ENCODE results near the gene GABBR2. TPM values are rescaled to one million over a fixed set of nuclear protein-coding genes. Genes with fewer than 3 reads are reported as not detected.

Gene GABBR2
- total and polyA plus RNA-seq, 2 of the 8 experiments (the other 6 are each of a cell fraction or from before 2014, with no cell fraction given): 0.50 to 1.2 TPM

- TF ChIP-seq NANOG (IDR thresholded peaks at IDR 0.05; ENCODE audit: insufficient read depth, low read depth, low read length, poor library complexity, severe bottlenecking): no peak
- TF ChIP-seq SIN3A (conservative IDR thresholded peaks at IDR 0.05 in 1 of 2, IDR thresholded peaks at IDR 0.05 in 1 of 2; ENCODE audit: low read depth in 1 of 2, low read length in 2 of 2): peak in 1 of 2 experiments; percentile 64; a peak in 3 of 4 replicates
- no peak for TF ChIP-seq KDM1A (IDR thresholded peaks at IDR 0.05; ENCODE audit: borderline replicate concordance, low read length)
- TF ChIP-seq ASH2L (IDR thresholded peaks at IDR 0.05; ENCODE audit: low read length): peak; percentile 89
- TF ChIP-seq ATF2 (IDR thresholded peaks at IDR 0.05; ENCODE audit: low read length): no peak
- no peak for TF ChIP-seq CHD7 (IDR thresholded peaks at IDR 0.05; ENCODE audit: insufficient replicate concordance, low read length)
- TF ChIP-seq SAP30 (IDR thresholded peaks at IDR 0.05; ENCODE audit: insufficient read depth, insufficient replicate concordance, low read length): peak; percentile 45
- peak; percentile 99 for TF ChIP-seq YY1 (IDR thresholded peaks at IDR 0.05; ENCODE audit: low read depth, low read length)
These were observed 453.0 kb downstream of the GABBR2 start, which contains the start of gene TBC1D2 (continued) for GRCh38 chr9:98255578-98256296.

Data from H1 (cell line).